LoVo (cell line): ENCODE results near the gene SERINC4.

Experiments used
- DNase-seq: peaks from one replicate; pipeline ENCODE4 v3.0.0-alpha.2; 2016; ENCODE audit warnings: low spot score

SERINC4 gene

DNA sequence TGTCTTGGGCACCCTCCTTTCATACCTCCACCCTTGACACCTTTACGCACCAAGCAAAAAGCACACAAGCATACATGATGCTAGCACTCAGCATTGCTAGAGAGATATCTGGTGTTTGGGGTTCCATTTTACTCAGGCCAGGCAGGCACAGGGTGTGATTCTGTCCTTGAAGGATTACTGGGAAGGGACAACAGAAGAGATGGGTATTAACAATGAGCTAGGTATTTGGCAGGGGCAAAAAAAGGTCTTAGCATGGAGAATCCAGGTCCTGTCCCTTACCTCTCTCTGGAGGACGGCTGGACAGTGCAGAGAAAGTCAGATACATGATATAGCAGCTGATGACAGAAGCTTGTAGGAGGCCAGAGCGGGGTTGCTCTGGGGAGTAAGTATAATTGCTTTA lies 3.5 kb downstream of the SERINC4 start:
- DNase-seq: no peak

DNA sequence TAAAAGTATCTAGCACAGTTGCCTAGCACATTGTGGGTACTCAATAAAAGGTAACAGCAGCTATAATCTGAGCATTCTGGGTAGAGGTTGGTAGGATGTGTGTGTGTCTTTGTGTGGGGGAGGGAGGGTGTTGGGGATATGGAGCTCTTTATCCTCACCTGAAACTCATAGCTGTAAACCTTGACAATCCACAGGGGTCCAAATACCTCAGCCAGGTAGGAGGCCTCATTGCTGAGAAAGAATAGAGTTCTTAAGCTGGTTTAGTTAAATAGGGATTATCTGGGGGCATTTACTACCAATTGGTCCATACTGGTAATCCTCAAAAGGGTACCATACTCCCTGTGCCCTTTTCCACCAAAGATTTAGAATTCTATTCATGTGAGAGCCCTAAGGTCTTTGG lies 4.0 kb downstream of the SERINC4 start:
- DNase-seq: no peak

DNA sequence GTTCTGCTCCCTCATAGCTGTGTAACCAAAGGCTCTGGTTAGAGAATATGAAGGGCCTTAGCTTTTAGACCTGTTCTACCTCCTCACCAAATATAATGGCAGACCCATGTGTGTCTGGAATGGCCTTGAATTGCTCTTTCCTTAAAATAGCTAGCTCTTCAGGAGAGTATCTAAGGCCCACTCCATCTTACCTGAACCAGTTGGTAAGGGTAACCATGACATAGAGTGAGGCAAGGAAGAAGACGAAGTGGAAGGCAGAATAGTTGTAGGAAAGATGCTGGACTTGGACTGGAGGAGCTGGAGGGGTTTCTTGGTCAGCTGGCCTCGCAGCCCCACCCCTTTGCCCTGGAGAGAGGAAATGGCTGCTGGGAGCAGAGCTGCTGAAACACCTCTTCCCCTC lies 4.8 kb downstream of the SERINC4 start:
- no peak for DNase-seq

DNA sequence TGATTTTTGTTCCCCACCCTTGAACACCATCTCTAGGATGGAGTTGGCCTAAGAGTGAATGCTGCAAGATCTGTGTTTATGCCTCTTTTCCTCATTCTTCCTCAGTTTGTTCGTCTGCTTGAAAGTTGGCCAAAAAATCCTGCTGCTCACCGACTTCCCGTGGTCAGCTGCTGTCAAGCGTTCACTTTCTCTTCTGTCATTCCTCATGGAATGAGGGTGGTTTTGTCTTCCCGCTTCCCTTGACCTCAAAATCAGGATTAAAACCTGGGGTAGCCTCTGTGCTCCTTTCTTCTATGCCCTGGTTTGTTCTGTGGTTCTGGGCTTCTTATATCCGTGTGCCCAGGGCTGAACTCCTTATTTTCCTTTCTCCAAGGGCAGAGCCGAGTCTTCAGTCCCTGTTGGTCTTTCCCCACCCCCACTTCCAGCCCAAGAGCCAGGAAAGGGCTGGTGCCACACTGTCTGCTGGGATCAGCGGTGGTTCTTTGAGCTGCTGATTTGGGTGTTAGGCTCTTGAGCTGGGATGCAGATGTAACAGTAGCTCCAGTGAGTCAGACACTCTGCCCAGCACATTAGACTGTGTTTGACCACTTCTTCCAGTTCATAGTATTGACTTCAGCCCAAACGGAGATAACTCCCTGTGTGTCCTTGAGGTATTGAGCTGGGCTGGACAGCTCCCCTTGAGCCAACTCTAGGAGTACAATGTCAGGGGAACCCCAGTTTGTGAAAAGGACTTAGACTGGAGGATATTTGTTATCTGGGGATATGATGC lies 5.6 kb downstream of the SERINC4 start:
- no peak for DNase-seq

DNA sequence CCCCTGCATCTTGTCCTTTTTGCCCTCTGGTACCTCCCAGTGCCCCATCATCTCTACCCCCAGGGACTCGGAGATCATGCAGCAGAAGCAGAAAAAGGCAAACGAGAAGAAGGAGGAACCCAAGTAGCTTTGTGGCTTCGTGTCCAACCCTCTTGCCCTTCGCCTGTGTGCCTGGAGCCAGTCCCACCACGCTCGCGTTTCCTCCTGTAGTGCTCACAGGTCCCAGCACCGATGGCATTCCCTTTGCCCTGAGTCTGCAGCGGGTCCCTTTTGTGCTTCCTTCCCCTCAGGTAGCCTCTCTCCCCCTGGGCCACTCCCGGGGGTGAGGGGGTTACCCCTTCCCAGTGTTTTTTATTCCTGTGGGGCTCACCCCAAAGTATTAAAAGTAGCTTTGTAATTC lies 6.4 kb downstream of the SERINC4 start:
- DNase-seq: no peak

DNA sequence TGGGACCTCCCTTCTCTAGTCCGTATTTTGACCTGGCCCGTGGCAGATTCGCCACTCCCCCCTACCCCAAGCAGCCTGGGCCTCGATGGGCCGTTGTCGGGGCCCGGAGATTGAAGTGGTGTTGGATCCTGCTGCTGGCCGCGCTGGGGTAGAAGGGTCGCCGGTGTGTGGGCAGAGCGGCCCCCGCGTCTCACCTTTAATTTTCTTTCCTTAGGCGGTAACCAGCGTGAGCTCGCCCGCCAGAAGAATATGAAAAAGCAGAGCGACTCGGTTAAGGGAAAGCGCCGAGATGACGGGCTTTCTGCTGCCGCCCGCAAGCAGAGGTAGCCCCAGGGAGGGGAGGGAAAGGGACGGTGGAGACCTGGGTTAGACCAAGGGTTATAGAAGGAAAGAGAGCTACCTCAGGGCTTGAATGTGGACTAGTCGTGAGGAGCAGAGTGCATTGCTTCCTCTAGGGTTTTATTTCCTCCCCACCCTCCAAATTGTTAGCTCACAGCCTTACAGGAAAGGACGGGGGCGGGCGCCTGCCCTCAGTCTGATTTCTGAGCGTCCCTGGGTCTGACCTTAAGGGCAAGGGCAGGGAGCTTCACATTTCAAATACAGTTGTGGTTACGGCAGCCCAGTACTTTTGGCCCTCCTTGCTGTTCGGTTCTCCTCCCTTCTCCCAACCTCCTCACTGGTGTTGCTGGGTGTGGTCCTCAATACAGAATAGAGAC lies 7.1 kb downstream of the SERINC4 start:
- no peak for DNase-seq

DNA sequence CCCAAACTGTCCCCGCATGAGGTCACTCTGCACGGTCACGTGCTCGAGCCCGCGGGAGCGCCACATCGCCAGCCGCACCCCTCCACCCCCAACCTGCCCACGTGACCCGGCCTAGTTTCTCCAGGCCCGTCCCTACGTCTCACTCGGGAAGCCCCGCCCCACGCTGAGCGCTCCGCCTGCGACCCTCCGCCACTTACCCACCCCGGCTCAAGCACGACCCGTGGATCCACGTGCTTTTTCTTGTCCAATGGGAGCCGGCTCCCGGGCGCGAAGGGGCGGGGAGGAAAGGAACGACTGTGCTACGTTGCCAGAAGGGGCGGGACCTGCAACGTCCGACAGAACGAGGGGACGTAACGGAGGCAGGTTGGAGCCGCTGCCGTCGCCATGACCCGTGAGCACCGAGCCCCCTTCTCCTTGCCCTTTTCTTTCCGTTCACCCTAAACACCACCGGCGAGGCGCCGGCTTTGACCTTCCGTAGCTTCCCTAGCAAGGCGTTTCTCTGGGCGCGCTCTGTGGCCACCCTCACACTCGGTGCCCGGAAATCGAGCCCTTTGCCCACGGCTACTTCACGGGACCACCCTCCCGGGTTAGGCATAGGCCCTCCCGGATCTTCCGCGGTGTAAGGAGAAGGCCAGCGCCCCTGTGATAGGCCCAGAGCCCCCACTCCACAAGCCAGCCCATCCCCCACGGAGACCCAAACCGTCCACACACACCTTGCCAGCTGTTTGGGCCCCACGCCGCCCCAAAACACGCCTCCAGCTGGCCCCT lies 7.8 kb downstream of the SERINC4 start, which contains the start of gene SERF2:
TSS of gene SERF2 (plus strand) at position 328 of the 768 bp plus-strand sequence. CDS start at position 385, 57 bp downstream.
- DNase-seq: peak; percentile 100

DNA sequence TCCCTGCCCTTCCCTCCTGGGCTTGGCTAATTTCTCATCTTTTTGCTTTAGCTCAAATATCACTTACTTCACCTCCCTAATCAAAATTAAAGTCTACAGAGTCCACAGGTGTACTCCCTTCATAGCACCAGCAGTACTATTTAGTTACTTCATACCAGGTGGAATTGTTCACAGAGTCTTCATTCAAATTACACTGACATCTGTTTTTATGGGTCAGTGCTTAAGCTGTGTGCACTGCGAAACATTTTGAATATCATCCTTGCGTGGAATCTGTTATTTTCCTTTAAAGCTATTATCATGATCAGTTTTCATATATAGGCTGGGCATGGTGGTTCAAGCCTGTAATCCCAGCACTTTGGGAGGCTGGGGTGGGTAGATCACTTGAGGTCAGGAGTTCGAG lies 10.6 kb downstream of the SERINC4 start:
- DNase-seq: no peak

DNA sequence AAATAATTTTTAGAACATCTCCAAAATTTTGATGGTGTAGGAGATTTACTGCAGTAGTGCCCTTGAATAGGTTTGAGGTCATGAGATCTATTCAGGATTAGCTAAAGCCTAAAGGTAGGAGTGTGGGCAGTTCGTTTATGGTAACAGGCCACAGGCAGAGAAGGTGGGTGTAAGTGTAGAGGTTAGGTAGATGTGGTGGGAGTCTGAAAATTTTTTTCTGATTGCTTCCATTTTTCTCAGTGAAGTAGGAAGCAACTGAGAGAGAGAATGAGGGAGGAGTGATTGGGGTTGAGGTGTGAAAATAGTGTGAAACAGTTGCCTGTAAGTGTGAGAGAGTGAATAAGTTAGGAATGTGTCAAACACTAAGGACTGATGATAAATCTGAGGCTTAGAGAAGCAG lies 21.0 kb downstream of the SERINC4 start:
- DNase-seq: no peak

DNA sequence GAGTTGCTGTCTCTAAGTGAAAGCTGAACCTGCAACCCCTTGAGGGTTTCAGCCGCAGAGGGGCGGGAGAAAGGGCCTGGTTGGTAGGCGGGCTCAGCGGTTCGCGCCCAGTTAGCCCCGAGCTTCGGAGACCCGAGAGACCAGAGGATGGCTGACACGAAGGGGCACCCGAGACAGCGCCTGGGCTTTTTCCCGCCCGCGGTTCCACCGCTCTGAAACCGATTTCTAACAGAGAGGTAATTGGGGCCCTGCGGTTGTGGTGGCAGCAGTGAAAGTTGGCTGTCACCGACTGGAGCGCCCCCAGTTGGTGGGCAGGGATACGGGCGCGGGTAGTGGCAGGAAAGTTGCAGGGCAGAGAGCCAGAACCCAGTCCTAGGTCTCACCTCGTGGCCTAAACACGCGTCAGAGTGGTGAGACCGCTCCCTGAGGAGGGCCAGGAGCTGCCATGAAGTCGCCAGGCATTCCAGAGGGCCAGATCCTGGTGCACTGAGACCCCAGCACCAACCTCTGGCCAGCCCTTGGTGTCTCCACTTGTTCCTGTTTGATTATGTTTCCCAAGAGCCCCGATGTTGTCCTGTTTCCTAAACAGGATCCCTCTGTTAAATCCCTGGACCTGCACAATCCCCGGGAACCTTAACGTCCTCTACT lies 22.6 kb downstream of the SERINC4 start:
- peak; percentile 86 for DNase-seq

DNA sequence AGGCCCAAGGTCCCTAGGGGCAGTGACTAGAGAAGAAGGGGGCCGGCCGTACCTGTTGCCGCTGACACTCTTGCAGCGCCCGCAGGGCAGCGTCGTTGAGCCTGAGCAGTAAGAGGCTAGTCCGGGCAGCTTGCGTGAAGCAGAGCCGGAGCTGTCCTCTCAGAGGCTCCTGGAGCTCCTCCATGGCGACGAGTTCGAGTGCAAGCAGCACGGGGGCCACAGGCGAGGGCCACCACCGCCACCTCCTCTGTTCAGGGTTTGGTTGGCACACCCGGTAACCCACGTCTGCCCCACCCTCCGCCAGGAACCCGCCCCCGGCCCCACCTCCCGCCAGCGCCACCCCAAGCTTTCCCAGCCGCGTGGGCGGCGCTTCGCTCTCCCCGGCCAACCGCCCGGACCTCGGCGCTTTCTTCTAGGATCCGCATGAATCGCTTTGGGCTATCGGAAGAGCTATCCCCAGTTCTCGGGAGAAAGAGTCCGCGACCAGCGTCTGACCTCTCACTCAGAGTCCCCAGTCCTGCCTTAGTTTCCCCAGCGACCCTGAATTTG lies 23.2 kb downstream of the SERINC4 start, which contains the start of gene ELL3:
TSS of gene ELL3 (minus strand) at position 249 of the 549 bp plus-strand sequence. CDS start at position 184, 65 bp downstream.
- peak; percentile 94 for DNase-seq

DNA sequence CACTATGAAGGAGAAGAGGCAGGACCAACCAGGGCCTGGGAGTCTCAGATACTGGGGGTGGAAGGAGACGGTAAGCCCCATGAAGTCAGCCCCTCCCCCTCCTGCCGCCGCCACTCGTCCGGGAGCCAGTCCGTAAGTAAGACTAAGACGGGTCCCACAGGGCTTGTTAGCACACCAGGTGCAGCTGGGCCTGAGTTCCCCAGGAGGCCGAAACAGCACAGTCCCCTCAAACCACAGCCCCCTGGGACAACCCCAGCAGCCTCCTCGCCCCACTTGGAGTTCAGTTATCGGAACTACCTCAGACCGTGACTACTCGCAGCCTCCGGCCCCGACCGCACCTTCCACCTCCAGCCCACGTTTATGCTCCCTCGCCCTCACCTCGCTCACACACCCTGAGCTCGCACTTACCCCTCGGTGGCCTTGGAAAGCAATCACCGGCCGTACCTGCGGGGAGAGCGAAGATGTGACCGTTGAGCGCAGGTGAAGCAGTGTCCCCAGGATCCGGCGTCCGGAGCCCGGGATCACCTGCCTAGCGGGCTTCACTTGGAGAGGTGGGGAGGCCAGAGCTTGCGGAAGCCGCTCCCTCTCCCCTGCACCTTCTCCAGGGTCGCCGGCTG lies 23.8 kb downstream of the SERINC4 start:
- DNase-seq: peak; percentile 40

DNA sequence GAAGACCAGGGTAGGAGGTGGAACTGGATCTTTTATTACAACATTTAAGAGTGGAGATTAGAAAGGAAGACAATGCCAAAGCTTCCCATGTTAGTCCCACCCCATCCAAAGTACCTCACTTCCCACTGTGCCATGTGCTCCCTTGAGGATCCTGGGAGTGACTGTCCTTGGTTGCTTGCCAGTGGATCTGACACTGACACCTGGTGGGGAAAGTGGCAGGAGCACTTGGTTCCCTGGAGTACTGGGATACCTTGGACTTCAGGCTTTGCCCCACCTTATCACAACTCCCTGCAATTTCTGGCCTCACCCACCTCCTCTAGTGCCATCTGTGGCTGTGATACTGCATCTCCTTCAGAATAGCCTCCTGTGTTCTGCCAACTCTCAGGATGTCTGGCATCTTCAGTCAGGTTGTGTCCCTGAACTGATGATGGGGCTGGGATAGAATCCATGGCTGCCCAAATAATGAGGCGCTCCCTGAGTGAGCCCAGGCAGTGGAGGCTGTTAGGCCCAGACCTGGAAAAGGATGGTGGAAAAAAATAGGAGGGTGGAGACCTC lies 24.5 kb downstream of the SERINC4 start:
- peak; percentile 95 for DNase-seq

DNA sequence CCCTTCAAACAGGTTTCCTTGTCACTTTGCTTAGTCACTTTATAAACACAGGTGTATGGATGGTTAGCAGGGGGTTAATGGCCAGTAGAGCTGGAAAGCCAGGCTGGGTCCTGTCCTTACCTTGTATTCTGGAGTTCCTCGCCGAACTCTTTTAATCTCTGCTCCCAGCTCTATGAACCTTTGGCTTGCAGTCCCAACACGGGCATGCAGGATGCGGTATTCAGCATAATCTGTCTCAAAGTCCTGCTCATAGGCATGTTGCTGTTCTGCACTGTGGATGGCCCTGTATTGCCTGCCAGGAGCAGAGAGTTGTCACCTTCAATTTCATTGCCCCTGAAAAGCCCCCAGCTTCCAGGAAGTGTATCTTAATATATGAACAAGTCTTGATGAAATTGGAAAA lies 26.0 kb downstream of the SERINC4 start:
- no peak for DNase-seq

DNA sequence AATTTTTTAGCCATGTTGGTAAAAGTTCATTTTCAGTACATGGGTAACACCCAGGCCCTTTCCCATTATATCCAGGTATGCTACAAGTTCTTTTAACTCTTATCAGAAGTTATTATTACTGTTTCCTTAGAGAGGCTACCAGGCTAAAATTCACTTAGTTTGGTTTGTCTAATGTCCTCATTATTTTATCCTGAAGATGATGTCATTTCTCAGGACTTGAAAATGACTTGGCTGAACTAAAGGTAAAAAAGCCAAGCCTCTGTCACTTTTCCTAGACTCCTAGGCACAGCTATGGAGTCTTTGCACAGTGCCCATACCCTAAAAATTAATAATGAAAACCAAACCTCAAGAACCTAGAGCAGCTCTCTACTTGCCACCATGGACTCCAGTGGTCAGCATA lies 27.4 kb downstream of the SERINC4 start:
- DNase-seq: no peak

DNA sequence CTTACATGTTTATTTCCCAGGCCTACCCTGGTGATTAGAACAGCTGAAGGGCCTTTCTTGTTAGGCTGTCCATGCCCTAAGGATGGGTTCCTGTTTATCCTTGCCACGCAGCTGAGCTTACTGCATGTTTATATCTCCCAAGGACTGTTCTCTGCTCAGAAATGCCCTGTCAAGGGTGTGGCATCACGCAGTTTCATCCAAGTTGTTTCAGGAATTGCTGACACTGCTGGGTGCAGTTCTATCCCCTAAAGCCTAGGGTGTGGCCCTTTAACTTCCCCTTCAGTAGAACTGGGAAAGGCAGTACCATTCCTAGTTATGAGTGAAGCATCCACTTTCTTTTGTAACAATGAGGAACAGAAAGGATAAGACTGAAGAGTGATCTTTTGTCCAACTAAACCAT lies 28.2 kb downstream of the SERINC4 start:
- no peak for DNase-seq

DNA sequence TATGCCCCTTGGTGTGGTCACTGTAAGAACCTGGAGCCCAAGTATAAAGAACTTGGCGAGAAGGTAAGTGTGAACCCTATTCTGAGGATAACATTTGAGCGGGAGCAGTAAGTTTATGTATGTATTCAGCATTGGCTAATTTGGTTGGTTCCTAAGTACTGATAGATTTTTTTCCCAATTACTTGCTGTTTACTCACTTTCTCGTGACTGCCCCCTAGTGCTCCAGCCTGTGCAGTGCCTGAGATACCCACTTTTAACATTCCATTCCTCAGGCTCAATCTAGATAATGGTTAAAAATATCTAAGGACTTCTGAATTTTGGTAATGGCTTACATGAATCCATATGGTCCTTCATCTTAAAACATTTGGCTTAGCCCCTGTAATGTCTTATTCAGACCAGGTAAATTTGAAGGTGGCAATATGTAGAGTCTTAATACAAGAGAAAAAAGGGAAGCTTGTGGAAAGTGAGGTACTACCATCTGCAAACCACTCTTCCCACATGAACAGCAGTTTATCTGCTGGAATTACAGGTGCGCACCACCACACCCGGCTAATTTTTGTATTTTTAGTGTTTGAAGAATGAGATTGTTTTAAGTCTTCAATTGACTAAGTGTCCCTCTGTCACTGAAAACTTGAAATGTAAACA lies 30.3 kb downstream of the SERINC4 start:
- peak; percentile 50 for DNase-seq

DNA sequence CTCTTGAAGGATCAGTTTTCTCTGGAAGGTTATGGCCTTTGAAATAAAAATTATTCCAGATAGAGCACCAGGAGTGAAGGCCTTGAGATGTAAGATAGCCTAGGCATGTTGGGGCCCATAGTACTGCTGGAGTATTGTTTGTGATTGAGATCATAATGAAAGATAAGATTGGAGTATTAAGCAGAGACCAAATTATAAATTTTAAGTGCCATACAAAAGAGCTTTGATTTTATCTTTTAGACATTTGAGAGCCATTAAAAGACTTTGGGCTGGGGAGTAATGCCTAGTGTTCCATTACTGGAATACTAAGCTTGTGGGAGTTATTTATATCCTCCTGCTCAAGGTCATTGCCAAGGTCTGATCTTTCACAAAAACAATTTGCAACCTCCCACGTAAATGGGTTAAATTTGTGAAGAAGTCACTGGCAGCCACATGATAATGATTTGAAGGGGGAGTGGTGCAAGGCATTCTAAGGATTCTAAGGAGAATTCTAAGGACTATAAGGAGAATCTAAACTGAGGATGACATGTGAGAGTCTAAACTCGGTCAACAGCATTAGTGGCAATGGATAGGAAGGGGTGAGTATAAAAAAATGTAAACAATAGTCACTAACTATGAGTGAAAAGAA lies 36.1 kb downstream of the SERINC4 start:
- DNase-seq: no peak

DNA sequence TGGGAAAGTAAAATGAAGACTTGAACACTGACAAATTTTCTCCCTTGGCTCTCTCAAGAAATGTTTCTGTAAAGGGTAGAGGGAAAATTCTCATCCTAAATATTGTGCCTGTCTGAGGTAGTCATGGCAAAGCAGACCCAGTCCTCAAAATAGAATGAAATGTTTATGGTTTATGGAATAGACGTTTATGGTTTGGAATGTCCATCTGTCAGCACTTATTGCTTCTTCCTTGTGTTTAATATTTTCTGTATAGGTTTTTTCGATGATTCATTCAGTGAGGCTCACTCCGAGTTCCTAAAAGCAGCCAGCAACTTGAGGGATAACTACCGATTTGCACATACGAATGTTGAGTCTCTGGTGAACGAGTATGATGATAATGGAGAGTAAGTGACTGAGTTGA lies 37.2 kb downstream of the SERINC4 start:
- DNase-seq: no peak

DNA sequence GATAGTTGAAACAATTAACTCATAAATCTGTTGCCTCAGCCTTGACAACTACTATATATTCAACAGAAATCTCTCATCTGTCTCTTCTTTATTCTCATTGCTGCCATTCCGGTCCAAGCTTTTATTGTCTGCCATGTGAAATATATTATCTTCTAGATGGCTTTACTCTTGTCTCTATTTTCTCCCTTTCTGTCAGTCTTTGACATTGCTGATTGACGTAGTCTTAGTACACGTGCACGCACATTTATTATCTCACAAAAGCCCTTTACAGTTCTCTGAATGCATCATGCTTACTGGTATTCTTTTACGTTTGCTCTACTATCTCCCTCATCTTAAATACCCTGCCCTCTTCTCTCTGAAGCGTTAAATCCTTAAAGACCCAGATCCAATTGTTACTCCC lies 48.1 kb downstream of the SERINC4 start:
- DNase-seq: no peak
